K562 (cell line): ENCODE results near the gene DNASE1L3. TPM values are rescaled to one million over a fixed set of nuclear protein-coding genes. Genes with fewer than 3 reads are reported as not detected.

ENCODE experiments used
- ATAC-seq: fragments of 200-7000 bp; cut with Tn5 transposase; 3 replicates; pipeline ENCODE4 v1.9.1; 2020; ENCODE audit warnings: moderate library complexity
- BruUV-seq: library from RNA; stranded (reverse); fragments of 400-500 nt; replicated peaks from 2 replicates; lab custom pipeline; 2021; lab: Mats Ljungman, UMichigan
- CTCF ChIA-PET: fragments of 300-600 bp; formaldehyde crosslinking; extraction: SDS; loops from one replicate; lab custom pipeline; 2021; ENCODE audit warnings: low intra/inter-chr PET ratio; lab: Yijun Ruan, JAX
- POLR2A ChIA-PET: fragments of 300-600, 350-650 bp; sonication (Branson Sonifier 250); formaldehyde crosslinking; extraction: SDS; loops from one replicate; lab custom pipeline; 2021; ENCODE audit warnings: antibody characterized with exemption, inconsistent platforms; lab: Yijun Ruan, JAX
- DNase-seq, 4 experiments: peaks; one replicate each; pipeline versions ENCODE4 v3.0.0 to v3.0.0-alpha.2; 2011 to 2018; ENCODE audit warnings: low spot score in 3 of 4, mixed read lengths in 3 of 4; ENCODE audit errors: extremely low read depth in 1 of 4
- FAIRE-seq: peaks from 2 replicates; lab custom pipeline; 2011; peaks lifted over from hg19 to GRCh38; lab: Jason Lieb, UNC
- H2AFZ ChIP-seq: 2 replicates; pipeline ENCODE4 v1.6.0; 2011; ENCODE audit warnings: low read depth, low read length, control low read depth, inconsistent platforms
- H3K27ac ChIP-seq: fragments of 200-600 bp; 3 replicates; pipeline ENCODE4 v1.8.0; 2011; ENCODE audit warnings: low read depth, mild to moderate bottlenecking, control low read depth, inconsistent platforms, low read length, moderate library complexity, mixed read lengths; ENCODE audit errors: extremely low read depth
- H3K27me3 ChIP-seq, 2 experiments: fragments of 300-600 bp in 1 of 2; 2 replicates in 1 of 2; 3 replicates in 1 of 2; pipeline versions ENCODE4 v1.6.0 to v1.8.0; 2011; ENCODE audit warnings: inconsistent platforms in 2 of 2, low read length in 2 of 2, mild to moderate bottlenecking in 1 of 2, mixed read lengths in 1 of 2, moderate library complexity in 1 of 2; ENCODE audit not compliant: control insufficient read depth in 2 of 2, insufficient read depth in 2 of 2
- H3K36me3 ChIP-seq: fragments of 300-600 bp; 3 replicates; pipeline ENCODE4 v1.8.0; 2011; ENCODE audit warnings: mild to moderate bottlenecking, low read length, inconsistent platforms; ENCODE audit not compliant: control insufficient read depth, insufficient read depth
- H3K4me1 ChIP-seq, 2 experiments: fragments of 200-600 bp in 1 of 2; replicated peaks in 1 of 2; 2 replicates in 1 of 2; 3 replicates in 1 of 2; pipeline versions ENCODE4 v1.5.1 to v1.8.0; 2011; ENCODE audit warnings: inconsistent platforms in 2 of 2, low read length in 2 of 2, mild to moderate bottlenecking in 1 of 2, mixed read lengths in 1 of 2, moderate library complexity in 1 of 2; ENCODE audit not compliant: control insufficient read depth in 2 of 2, insufficient read depth in 2 of 2
- H3K4me2 ChIP-seq: 2 replicates; pipeline ENCODE4 v1.6.1; 2011; ENCODE audit warnings: low read length, control low read depth, inconsistent platforms, mixed read lengths; ENCODE audit not compliant: insufficient read depth
- H3K4me3 ChIP-seq: fragments of 200-600 bp; sonication (generic), shearing (Covaris generic); 2 replicates; pipeline ENCODE4 v1.5.1; 2016; ENCODE audit warnings: control low read depth, inconsistent platforms
- H3K79me2 ChIP-seq: fragments of 200-600 bp; 3 replicates; pipeline ENCODE4 v1.8.0; 2011; ENCODE audit warnings: low read length, inconsistent platforms; ENCODE audit not compliant: control insufficient read depth, insufficient read depth
- H3K9ac ChIP-seq, 2 experiments: 2 replicates each; pipeline versions ENCODE4 v1.6.0 to v1.6.1; 2011; ENCODE audit warnings: low read depth in 2 of 2, low read length in 2 of 2, control low read depth in 1 of 2, inconsistent platforms in 1 of 2, mild to moderate bottlenecking in 1 of 2, mixed read lengths in 1 of 2; ENCODE audit not compliant: insufficient read depth in 1 of 2
- H3K9me1 ChIP-seq: one replicate; pipeline ENCODE4 v1.6.0; 2011; ENCODE audit warnings: inconsistent platforms, mild to moderate bottlenecking, low read length, moderate library complexity; ENCODE audit not compliant: control insufficient read depth, insufficient read depth
- H3K9me3 ChIP-seq: replicated peaks from 2 replicates; pipeline ENCODE4 v1.5.1; 2011; ENCODE audit warnings: low read depth, low read length, inconsistent platforms; ENCODE audit not compliant: control insufficient read depth, insufficient read depth
- H4K20me1 ChIP-seq: replicated peaks from 2 replicates; pipeline ENCODE4 v1.6.1; 2011; ENCODE audit warnings: low read length, inconsistent platforms, mixed read lengths; ENCODE audit not compliant: control insufficient read depth, insufficient read depth
- ARID1B ChIP-seq: fragments of 450-650 bp; IDR thresholded peaks from 2 replicates; pipeline ENCODE4 v1.6.1; 2016; ENCODE audit warnings: antibody characterized with exemption, mild to moderate bottlenecking, inconsistent platforms
- CEBPB ChIP-seq: fragments of 450-650 bp; IDR thresholded peaks from 2 replicates; pipeline ENCODE4 v1.6.1; 2016; ENCODE audit warnings: missing genetic modification characterization, missing compliant biosample characterization
- CEBPG ChIP-seq, 3 experiments: fragments of 200-800 bp in 1 of 3; sonication (Bioruptor generic) in 1 of 3; sonication (generic) in 1 of 3; formaldehyde crosslinking in 1 of 3; IDR thresholded peaks in 2 of 3; conservative IDR thresholded peaks in 1 of 3; 2 replicates each; pipeline versions ENCODE4 v1.6.1 to v1.8.0; 2016 to 2022; ENCODE audit warnings: missing compliant biosample characterization in 2 of 3, missing genetic modification characterization in 2 of 3, mild to moderate bottlenecking in 1 of 3, missing genetic modification reagents in 1 of 3
- E2F8 ChIP-seq: fragments of 450-650 bp; IDR thresholded peaks from 2 replicates; pipeline ENCODE4 v1.7.1; 2018; ENCODE audit warnings: mild to moderate bottlenecking, low read depth; ENCODE audit not compliant: partially characterized antibody
- EGR1 ChIP-seq: fragments of 450-650 bp; conservative IDR thresholded peaks from 2 replicates; pipeline ENCODE4 v1.6.1; 2017; ENCODE audit warnings: mild to moderate bottlenecking
- MAZ ChIP-seq, 2 experiments: fragments of 450-650 bp in 1 of 2; sonication (generic) in 1 of 2; formaldehyde crosslinking; IDR thresholded peaks in 1 of 2; conservative IDR thresholded peaks in 1 of 2; 2 replicates each; pipeline versions ENCODE4 v1.4.0 to v1.5.0; 2020; ENCODE audit warnings: mild to moderate bottlenecking in 1 of 2, missing genetic modification reagents in 1 of 2
- NFE2 ChIP-seq: IDR thresholded peaks from 2 replicates; pipeline ENCODE4 v1.6.1; 2014; ENCODE audit warnings: antibody characterized with exemption, low read depth
- SMARCA4 ChIP-seq: fragments of 450-650 bp; IDR thresholded peaks from 2 replicates; pipeline ENCODE4 v1.6.1; 2016
- ZBTB17 ChIP-seq: fragments of 450-650 bp; formaldehyde crosslinking; IDR thresholded peaks from 2 replicates; pipeline ENCODE4 v1.4.0; 2020; ENCODE audit warnings: mild to moderate bottlenecking
- ZBTB7A ChIP-seq: IDR thresholded peaks from 2 replicates; pipeline ENCODE4 v1.6.1; 2011; ENCODE audit warnings: low read depth, mild to moderate bottlenecking, low read length, moderate library complexity, borderline replicate concordance; ENCODE audit not compliant: control insufficient read depth
- ZFP36 ChIP-seq: fragments of 150-350 bp; IDR thresholded peaks from 2 replicates; pipeline ENCODE4 v1.6.1; 2018; ENCODE audit warnings: low read length, low read depth; ENCODE audit not compliant: partially characterized antibody
- WGBS: fragments of 100-300 bp; shearing (Covaris generic); methylation state at CpG from one replicate; pipeline ENCODE4 v1.1.6; 2016; ENCODE audit warnings: low coverage, mixed read lengths; ENCODE audit not compliant: insufficient coverage; ENCODE audit errors: missing lambda C conversion rate; 5-methylcytosine and 5-hydroxymethylcytosine counted together
- in situ Hi-C: fragments of 300-500 bp; cut with MboI; formaldehyde crosslinking; loops from 4 replicates; pipeline ENCODE4 v1.15.0; 2018; ENCODE audit warnings: inconsistent platforms, mixed read lengths
- intact Hi-C: fragments of 100-400 bp; cut with micrococcal nuclease; formaldehyde crosslinking; loops from 2 replicates; pipeline ENCODE4 v1.14.2; 2022
- polyA plus RNA-seq, 8 experiments: library from polyadenylated mRNA; depleted of rRNA in 4 of 8; stranded (reverse) in 5 of 8; unstranded in 3 of 8; fragments of >200 nt; fragmentation: Nextera tagmentation in 2 of 8; fragmentation: Illumina TruSeq in 1 of 8; extraction: Ambion mirVana in 2 of 8; extraction: Trizol in 1 of 8; gene quantifications; 2 replicates each; pipeline versions ENCODE4 v1.2.1 to v1.2.3, GENCODE V29; 2011 to 2014; ENCODE audit warnings: inconsistent platforms in 1 of 8, missing spikeins in 1 of 8
- total RNA-seq, 7 experiments: library from RNA; depleted of rRNA in 6 of 7; stranded (reverse); fragments of >200 nt in 6 of 7; fragmentation: Illumina TruSeq in 2 of 7; extraction: Trizol in 2 of 7; gene quantifications; 2 replicates each; pipeline versions ENCODE4 v1.2.1 to v1.2.3, GENCODE V29; 2011 to 2021; ENCODE audit warnings: low replicate concordance in 1 of 7
- TF ChIP-seq, protein P1 (sequence below): sonication (generic); formaldehyde crosslinking; IDR thresholded peaks from 2 replicates; pipeline ENCODE4 v1.9.0; 2022; ENCODE audit warnings: mild to moderate bottlenecking, missing genetic modification reagents
- TF ChIP-seq, protein P2 (sequence below): sonication (generic); formaldehyde crosslinking; IDR thresholded peaks from 2 replicates; pipeline ENCODE4 v1.8.0; 2022; ENCODE audit warnings: missing genetic modification reagents, mild to moderate bottlenecking, moderate library complexity, borderline replicate concordance
- TF ChIP-seq, protein P3 (sequence below): sonication (generic); formaldehyde crosslinking; IDR thresholded peaks from 2 replicates; pipeline ENCODE4 v1.8.1; 2023; ENCODE audit warnings: mild to moderate bottlenecking, missing genetic modification reagents

DNASE1L3 gene
- total and polyA plus RNA-seq, 9 of the 15 experiments (the other 6 are each of a cell fraction or from before 2014, with no cell fraction given), result 0.06 TPM; not detected in 8

- H3K9me3 ChIP-seq, result no peaks in the 10 kb centered on the region
- ATAC-seq (peak; percentile 74), DNase-seq (peak; percentile 19 to 56 (median 48)), FAIRE-seq (no peak)
- in situ Hi-C loops (no loop called here), intact Hi-C loops (loop anchor here (5.0 kb wide), 1 partner anchor 59 kb away; no protein-coding TSS in a partner anchor)
- H3K79me2 ChIP-seq, result no peaks in the 10 kb centered on the region
- ChIA-PET POLR2A (interaction anchor here (0.7 kb wide), 2 partner anchors 97 to 291 kb away, joined by 6 read pairs; no protein-coding TSS in a partner anchor), CTCF (interaction anchor here (0.7 kb wide), 1 partner anchor 396 kb away, joined by 3 read pairs; no protein-coding TSS in a partner anchor)
- peaks cover 16 to 25% of the 10 kb centered on the region in 2 experiments; a peak in 4 of 5 replicates for H3K4me1 ChIP-seq
- no peaks in the 10 kb centered on the region for H3K9me1 ChIP-seq
- no TSS peak for BruUV-seq
- H3K27ac ChIP-seq, result no peak overlapping the region
- peak overlapping the region; percentile 88 for H2AFZ ChIP-seq
- H3K36me3 ChIP-seq, result no peaks in the 10 kb centered on the region
- 3% methylated on average over 25 of the region's 53 CpGs for WGBS
- H4K20me1 ChIP-seq, result no peaks in the 10 kb centered on the region
- H3K27me3 ChIP-seq, result no peaks in the 10 kb centered on the region
- peak overlapping the region; percentile 84 for H3K4me2 ChIP-seq
- peak overlapping the region; percentile 63 for H3K4me3 ChIP-seq
- H3K9ac ChIP-seq, result peak overlapping the region; percentile 38 to 90; a peak in 3 of 4 replicates
- TF ChIP-seq CEBPG (CRISPR knock-in tag; IDR thresholded peaks at IDR 0.05) (peak; percentile 70), CEBPG (tag; conservative IDR thresholded peaks at IDR 0.05 in 1 of 2, IDR thresholded peaks at IDR 0.05 in 1 of 2) (peak; percentile 32 to 47; a peak in 3 of 4 replicates), MAZ (CRISPR knock-in tag; conservative IDR thresholded peaks at IDR 0.05 in 1 of 2, IDR thresholded peaks at IDR 0.05 in 1 of 2) (0 out of 4 replicates have a peak, but pooled peaks have one; percentile 6 to 40), ARID1B (0 out of 2 replicates have a peak, but pooled peaks have one; percentile 11), ZBTB7A (peak; percentile 6; the same call in 1 of the 2 replicates), SMARCA4 (no peak), CEBPB (tag) (peak; percentile 83), NFE2 (no peak), E2F8 (no peak), ZFP36 (peak; percentile 31), ZBTB17 (CRISPR knock-in tag) (peak; percentile 97), EGR1 (0 out of 2 replicates have a peak, but pooled peaks have one; percentile 5)
- TF ChIP-seq, protein P1, sequence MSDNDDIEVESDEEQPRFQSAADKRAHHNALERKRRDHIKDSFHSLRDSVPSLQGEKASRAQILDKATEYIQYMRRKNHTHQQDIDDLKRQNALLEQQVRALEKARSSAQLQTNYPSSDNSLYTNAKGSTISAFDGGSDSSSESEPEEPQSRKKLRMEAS (CRISPR knock-in tag), result peak; percentile 49; the same call in 1 of the 2 replicates
- TF ChIP-seq, protein P2, sequence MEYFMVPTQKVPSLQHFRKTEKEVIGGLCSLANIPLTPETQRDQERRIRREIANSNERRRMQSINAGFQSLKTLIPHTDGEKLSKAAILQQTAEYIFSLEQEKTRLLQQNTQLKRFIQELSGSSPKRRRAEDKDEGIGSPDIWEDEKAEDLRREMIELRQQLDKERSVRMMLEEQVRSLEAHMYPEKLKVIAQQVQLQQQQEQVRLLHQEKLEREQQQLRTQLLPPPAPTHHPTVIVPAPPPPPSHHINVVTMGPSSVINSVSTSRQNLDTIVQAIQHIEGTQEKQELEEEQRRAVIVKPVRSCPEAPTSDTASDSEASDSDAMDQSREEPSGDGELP (CRISPR knock-in tag), result 0 out of 2 replicates have a peak, but pooled peaks have one; percentile 7
- TF ChIP-seq, protein P3, sequence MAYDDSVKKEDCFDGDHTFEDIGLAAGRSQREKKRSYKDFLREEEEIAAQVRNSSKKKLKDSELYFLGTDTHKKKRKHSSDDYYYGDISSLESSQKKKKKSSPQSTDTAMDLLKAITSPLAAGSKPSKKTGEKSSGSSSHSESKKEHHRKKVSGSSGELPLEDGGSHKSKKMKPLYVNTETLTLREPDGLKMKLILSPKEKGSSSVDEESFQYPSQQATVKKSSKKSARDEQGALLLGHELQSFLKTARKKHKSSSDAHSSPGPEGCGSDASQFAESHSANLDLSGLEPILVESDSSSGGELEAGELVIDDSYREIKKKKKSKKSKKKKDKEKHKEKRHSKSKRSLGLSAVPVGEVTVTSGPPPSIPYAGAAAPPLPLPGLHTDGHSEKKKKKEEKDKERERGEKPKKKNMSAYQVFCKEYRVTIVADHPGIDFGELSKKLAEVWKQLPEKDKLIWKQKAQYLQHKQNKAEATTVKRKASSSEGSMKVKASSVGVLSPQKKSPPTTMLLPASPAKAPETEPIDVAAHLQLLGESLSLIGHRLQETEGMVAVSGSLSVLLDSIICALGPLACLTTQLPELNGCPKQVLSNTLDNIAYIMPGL, result no peak
These were observed 27.3 kb upstream of the DNASE1L3 start for GRCh38 chr3:58237941-58238681.
